NCI-H748 (cell line): ENCODE measurements around the gene CREB5.

Source experiments
- DNase-seq: peaks from one replicate; lab custom pipeline; 2025; ENCODE audit not compliant: unreplicated experiment; lab: John Stamatoyannopoulos, UW

The CREB5 gene

DNA sequence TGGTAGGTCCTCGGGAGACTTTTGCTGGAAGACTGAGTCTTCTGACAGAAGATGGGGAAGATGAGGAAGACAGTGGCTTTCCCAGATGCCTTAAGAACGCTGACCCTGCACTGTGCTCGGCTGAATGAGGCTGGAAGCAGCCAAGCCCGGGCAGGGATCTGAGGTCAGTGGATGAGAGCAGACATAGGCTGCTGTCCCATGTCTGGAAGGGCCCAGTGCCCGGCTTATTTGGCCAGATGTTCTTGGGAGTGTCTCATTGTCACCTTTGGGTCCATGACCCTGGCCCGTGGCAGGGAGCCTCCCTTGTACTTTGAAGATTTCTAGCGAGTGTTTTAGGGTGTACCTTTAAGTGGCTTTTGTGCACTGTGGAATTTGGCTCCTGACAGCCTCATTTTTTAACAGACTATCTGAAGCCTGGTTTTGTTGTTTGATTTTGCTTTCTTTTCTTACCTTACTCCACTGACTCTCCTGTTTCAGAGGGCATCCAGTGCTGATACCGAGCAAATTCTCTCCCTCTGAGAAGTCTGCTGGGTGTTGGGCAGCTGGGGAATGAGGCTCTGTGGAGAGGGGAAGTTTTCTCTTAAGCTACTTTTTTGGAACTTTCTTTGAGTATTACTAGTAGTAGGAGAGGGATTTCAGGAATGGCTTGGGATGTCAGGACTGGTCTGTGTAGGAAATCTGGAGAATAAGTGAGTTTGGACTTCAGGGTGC lies 61.4 kb downstream of the CREB5 start:
- DNase-seq: no peak

GRCh38 chr7:28474282-28474638 lies 61.9 kb downstream of the CREB5 start:
- no peak for DNase-seq

DNA sequence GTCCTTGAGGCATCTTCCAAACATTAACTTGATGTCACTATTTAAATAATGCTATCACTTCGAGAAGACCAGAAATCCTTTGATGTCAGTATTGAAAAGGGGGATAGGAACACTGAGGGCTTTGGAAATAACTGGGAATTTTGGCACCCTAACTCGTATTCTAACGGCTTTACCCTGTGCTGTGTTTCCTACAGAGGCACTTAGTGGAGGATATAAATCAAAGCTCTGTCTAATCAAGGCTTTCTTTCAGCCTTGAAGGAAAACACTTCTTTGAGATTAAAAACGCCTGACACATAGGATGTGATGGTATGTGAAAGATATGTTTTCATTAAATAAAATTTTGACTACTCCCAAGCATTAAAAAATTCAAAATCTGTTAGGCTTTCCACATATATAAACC lies 62.3 kb downstream of the CREB5 start:
- DNase-seq: no peak

GRCh38 chr7:28477041-28477442 lies 64.7 kb downstream of the CREB5 start:
- DNase-seq: no peak

DNA sequence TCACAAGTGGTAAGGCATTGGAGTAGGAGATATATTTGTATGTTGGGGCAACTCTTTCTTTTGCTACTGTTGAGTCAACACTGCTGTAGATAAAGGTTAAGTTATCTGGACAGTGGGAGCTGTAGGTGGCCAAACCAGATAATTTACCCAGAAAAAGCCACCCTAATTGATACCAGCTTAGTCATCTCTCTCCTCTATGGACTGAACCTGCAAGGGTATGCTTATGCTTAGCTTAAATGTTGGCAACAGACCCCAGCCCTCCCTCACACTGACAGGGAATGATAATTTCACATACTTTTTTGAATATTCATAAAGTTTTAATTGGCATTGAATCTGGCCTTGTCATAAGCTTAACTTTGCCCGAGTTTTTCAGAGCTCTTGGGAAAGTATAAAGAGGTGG lies 66.3 kb downstream of the CREB5 start:
- DNase-seq: peak; percentile 93

DNA sequence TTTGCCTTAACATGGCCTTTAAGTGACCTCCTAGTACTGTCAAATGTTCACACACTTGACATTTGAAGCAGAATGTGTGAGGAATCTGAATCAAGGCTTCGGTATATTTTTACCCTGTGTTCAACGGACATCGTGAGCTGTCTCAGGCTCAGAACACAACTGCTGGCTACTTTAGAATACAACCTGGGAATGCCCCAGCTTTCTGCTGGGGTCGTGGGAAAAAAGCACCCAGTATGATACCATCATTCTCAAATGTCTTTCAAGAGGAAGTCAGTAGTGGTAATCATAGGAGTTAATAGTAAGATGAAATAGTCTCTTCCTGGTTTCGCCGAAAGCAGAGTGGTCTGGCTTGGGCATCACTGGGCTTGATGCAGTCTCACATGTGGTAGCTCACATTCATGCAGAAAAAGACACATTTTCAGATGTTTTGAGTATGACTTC lies 67.2 kb downstream of the CREB5 start:
- no peak for DNase-seq

GRCh38 chr7:28480595-28480994 lies 68.3 kb downstream of the CREB5 start:
- DNase-seq: no peak

DNA sequence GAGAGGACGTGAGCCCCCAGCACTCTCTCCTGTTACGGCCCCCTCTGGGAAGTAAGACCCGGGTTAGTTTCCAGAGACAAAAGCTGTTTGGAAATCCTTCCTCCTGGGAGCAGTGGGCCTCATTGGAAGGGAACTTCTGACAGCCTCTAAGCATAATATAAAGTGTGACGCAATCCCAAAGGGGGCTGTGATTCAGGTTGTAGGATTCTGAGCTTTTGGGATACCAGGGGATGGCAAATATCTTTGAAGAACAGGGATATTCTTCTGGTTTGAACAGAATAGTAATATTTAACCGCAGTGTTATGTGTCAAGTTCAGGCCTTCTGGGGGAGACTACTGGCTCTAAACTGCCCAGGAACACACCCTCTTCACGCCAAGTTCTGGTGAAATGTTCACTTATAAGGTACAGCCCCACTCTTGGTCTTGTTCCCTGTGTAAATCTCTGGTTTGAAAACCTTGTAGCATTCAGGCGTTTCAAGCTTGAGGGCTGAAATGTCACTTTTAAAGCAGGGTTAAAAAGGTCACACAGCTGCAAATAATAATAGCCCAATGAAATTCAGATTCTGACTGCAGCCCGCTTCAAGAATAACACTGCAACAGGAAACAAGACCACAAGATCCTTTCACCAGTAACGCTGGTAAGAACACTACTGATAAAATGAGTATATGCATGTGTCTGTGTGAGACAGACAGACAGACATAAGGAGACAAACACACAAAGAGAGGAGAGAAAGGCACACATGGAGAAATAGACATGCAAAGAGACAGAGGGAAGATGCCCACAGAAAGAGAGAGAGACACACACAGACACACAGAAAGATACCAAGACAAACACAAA lies 69.0 kb downstream of the CREB5 start:
- no peak for DNase-seq

DNA sequence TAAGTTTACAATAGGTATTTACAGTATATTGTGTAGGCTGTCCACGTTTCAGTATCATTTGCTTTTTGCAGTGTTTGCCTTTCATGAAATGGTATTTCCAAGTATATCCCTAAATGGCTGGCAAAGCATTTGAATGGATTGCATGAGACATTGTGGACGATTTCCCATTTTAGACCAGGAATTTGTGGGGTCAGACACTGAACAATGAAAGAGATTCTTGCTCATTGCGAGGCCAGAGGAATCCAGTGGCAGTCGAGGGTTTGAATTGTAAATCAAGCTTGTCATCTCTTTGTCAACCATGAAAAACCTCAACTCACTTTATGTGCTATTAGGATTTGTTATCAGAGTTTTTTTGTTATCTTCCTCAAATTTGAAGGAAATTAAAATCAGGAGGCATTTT lies 70.8 kb downstream of the CREB5 start:
- peak; percentile 30 for DNase-seq

DNA sequence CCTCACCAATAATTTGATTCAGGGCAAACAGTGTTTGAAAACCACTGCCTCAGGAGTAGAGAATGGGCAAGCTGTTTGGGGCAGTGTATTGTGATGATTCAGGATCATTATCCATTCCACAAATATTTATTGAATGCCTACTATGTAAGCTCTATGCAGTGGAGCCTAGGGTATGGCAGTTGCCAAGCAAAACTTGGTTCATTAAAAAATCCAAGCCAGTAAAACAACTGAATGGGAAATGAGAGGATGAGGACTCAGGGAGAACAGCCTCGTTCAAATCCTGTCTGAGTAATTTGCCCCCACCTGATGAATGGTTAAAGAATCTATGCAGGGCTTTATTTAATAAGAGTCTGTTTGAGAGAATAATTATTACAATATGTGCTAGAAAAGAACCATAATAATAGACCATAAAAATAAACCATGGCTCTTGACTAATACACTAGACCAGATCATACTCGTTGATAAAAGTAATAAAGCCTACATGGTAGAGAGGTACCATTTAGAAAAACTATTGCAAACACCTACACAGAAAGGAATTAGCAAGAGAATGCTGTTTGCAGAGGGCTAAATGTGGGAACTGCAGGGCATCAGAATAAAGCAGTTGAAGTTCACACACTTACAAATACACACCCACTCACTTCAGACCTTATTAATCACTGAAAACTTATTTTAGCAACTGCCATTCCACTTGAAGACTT lies 71.7 kb downstream of the CREB5 start:
- DNase-seq: peak; percentile 26

DNA sequence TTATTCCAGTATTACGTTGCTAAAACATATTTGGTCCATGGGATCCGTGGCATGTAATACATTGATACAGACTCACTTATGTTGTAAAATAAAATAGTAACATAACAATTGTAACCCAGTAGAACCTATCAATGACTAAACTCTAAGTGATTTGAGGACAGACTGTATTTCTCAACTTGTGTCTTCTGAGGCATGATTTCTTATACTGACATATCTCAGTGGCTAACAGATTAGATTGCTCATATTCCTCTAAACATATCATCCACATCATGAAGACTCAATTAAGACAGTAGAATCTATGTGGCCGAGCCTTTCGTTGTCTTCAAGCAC lies 72.3 kb downstream of the CREB5 start:
- DNase-seq: no peak

DNA sequence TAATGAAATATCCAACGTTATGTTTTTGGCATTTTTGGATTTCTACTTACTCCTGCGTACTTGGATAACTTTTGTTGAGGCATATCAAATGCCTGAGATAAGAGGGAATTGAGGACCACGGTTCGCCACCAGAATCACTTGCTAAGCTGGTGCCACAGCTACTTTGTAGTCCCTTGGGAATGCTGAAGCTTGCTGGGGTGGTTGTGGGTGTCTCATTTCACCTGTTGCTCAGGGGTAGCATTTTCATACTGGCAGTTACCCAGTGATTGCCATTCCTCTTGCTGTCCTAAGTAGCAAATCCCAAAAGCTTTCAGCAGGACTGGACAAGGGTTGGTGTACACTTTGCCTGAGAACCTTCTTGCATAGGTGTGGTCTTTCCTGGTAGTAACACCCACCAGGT lies 75.2 kb downstream of the CREB5 start:
- no peak for DNase-seq

DNA sequence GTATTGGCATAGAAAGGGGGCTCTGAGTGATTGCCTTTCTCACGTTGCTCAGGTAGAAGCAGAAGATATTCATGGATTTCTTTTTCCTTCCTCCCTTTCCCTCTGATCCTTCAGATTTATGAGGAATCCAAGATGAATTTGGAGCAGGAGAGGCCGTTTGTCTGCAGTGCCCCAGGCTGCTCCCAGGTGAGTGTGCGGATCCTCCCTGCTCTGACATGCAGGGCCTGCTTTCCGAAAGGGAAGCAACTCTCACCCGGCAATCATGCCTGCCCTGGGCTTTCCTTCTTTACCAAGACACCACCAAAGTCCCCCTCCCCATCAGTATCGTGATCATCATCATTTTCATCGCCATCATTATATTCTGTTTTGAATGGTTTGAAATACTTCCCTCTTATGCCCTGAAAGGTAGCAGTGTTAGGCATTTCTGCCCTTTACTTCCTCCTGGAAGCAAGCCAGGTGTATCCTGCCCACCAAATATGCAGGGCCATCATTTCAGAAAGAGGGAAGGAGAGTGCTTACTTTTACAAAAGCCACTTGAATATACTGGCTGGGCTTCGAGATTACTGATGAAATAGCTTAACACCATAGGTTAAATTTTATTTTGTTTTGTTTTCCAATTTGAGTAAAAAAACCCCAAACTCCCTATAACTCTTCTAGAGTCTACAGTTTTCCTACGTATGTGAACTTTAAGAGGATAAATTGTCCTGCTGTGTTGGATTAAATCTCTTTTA lies 75.9 kb downstream of the CREB5 start:
- DNase-seq: peak; percentile 18

DNA sequence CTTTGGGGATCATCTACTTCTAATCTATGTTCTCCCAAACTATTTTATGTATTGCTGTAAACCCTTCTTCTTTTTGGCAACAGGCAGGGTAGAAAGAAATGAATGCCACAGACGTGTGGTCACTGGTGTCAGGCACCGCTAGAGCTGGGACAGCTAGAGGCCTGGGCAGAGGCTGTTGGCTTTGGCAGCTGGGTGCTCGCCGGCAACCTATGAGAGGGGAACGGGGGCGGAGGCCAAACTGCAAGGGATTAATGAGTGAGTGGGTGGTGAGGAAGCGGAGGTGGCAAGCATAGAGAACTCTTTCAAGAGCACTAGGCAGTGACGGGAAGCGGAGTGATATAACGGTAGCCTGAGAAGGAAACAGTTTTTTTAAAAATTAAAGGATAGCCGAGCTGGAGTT lies 78.5 kb downstream of the CREB5 start:
- no peak for DNase-seq

- DNase-seq: no peak
Measured at GRCh38 chr7:28493477-28493876, 81.2 kb downstream of the CREB5 start.

- no peak for DNase-seq
Measured at GRCh38 chr7:28497009-28497408, 84.7 kb downstream of the CREB5 start.

DNA sequence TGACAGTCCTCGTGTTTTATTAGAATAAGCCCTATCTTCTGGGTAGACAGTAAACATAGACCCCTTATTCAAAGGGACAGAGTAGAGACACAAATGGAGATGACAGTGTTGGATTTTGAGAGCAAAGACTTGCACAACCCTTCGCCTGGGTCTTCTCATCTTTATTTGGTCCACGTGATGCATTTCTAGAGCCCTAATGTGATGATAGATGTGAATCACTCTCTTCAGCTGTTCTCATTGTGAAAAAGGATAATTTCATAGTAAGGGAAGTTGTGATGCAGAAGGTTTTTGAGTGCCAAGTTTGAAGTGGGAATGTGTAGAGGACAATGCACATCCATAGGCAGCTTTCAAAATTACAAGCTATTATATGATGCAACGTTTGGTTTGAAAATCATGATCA lies 86.3 kb downstream of the CREB5 start:
- no peak for DNase-seq

- DNase-seq: no peak
Measured at GRCh38 chr7:28500138-28500537, 87.8 kb downstream of the CREB5 start.

DNA sequence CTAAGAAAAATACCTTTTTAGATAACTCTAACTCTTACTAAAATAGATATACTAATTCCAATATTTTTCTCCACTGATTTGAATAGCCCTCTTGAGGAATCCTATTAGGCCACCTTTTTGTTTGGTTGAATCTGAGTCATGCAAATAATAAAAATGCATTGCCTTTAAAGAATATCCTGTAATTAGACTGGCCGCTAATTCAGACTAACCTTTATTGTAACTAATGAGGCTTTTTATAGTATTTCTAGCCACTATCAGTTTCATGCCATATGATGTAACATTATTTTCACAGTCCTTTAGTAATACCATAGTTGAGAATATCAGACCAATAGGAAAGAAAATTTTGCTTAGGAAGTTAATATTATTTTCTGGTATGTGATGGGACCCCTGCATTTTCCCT lies 90.1 kb downstream of the CREB5 start:
- no peak for DNase-seq

DNA sequence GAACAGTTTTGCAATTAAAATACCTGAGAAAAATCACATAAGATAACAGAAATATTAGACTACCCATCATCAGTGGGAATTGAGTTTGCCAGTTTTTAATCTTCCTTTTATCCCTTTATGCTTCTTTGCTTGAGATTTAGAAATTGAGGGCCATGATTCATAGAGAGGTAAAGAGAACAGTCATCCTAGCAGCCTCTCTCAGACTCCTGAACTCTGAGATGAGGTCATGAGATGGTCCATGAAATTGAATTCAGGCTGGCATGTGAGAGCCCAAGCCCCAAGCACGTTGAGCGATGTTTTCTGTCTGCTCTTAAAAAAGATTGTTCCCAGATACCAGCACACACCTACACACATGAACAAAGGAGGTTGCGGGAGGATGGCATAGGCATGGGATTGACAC lies 91.1 kb downstream of the CREB5 start:
- no peak for DNase-seq

DNA sequence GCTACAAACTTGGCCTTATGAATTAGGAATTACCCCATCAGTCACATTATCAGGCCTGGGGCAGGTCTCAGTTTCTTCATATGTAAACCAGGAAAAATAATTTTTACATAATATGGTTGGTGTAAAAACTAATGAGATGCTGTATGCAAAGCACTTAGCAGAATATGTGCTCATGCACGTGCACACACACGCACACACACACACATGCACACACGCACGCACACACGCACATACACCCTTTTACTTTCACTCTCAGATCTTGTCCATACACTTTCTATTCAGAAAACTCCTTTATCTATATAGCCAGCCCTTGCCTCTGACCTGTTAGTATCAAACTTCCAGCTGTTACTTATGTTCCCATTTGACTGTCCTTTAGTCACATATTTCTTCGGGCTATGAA lies 92.7 kb downstream of the CREB5 start:
- DNase-seq: no peak
